K562 (cell line): ENCODE data around the gene CDK5R1. TPM values are rescaled to one million over a fixed set of nuclear protein-coding genes. Genes with fewer than 3 reads are reported as not detected.

Experiments
- ATAC-seq: fragments of 200-7000 bp; cut with Tn5 transposase; 3 replicates; pipeline ENCODE4 v1.9.1; 2020; ENCODE audit warnings: moderate library complexity
- BruUV-seq: library from RNA; stranded (reverse); fragments of 400-500 nt; replicated peaks from 2 replicates; lab custom pipeline; 2021; lab: Mats Ljungman, UMichigan
- CTCF ChIA-PET: fragments of 300-600 bp; formaldehyde crosslinking; extraction: SDS; loops from one replicate; lab custom pipeline; 2021; ENCODE audit warnings: low intra/inter-chr PET ratio; lab: Yijun Ruan, JAX
- POLR2A ChIA-PET: fragments of 300-600, 350-650 bp; sonication (Branson Sonifier 250); formaldehyde crosslinking; extraction: SDS; loops from one replicate; lab custom pipeline; 2021; ENCODE audit warnings: antibody characterized with exemption, inconsistent platforms; lab: Yijun Ruan, JAX
- DNase-seq, 4 experiments: peaks; one replicate each; pipeline versions ENCODE4 v3.0.0 to v3.0.0-alpha.2; 2011 to 2018; ENCODE audit warnings: low spot score in 3 of 4, mixed read lengths in 3 of 4; ENCODE audit errors: extremely low read depth in 1 of 4
- FAIRE-seq: peaks from 2 replicates; lab custom pipeline; 2011; peaks lifted over from hg19 to GRCh38; lab: Jason Lieb, UNC
- H2AFZ ChIP-seq: 2 replicates; pipeline ENCODE4 v1.6.0; 2011; ENCODE audit warnings: low read depth, low read length, control low read depth, inconsistent platforms
- H3K27ac ChIP-seq: fragments of 200-600 bp; 3 replicates; pipeline ENCODE4 v1.8.0; 2011; ENCODE audit warnings: low read depth, mild to moderate bottlenecking, control low read depth, inconsistent platforms, low read length, moderate library complexity, mixed read lengths; ENCODE audit errors: extremely low read depth
- H3K27me3 ChIP-seq, 2 experiments: fragments of 300-600 bp in 1 of 2; 2 replicates in 1 of 2; 3 replicates in 1 of 2; pipeline versions ENCODE4 v1.6.0 to v1.8.0; 2011; ENCODE audit warnings: inconsistent platforms in 2 of 2, low read length in 2 of 2, mild to moderate bottlenecking in 1 of 2, mixed read lengths in 1 of 2, moderate library complexity in 1 of 2; ENCODE audit not compliant: control insufficient read depth in 2 of 2, insufficient read depth in 2 of 2
- H3K36me3 ChIP-seq: fragments of 300-600 bp; 3 replicates; pipeline ENCODE4 v1.8.0; 2011; ENCODE audit warnings: mild to moderate bottlenecking, low read length, inconsistent platforms; ENCODE audit not compliant: control insufficient read depth, insufficient read depth
- H3K4me1 ChIP-seq, 2 experiments: fragments of 200-600 bp in 1 of 2; replicated peaks in 1 of 2; 2 replicates in 1 of 2; 3 replicates in 1 of 2; pipeline versions ENCODE4 v1.5.1 to v1.8.0; 2011; ENCODE audit warnings: inconsistent platforms in 2 of 2, low read length in 2 of 2, mild to moderate bottlenecking in 1 of 2, mixed read lengths in 1 of 2, moderate library complexity in 1 of 2; ENCODE audit not compliant: control insufficient read depth in 2 of 2, insufficient read depth in 2 of 2
- H3K4me2 ChIP-seq: 2 replicates; pipeline ENCODE4 v1.6.1; 2011; ENCODE audit warnings: low read length, control low read depth, inconsistent platforms, mixed read lengths; ENCODE audit not compliant: insufficient read depth
- H3K4me3 ChIP-seq: fragments of 200-600 bp; sonication (generic), shearing (Covaris generic); 2 replicates; pipeline ENCODE4 v1.5.1; 2016; ENCODE audit warnings: control low read depth, inconsistent platforms
- H3K79me2 ChIP-seq: fragments of 200-600 bp; 3 replicates; pipeline ENCODE4 v1.8.0; 2011; ENCODE audit warnings: low read length, inconsistent platforms; ENCODE audit not compliant: control insufficient read depth, insufficient read depth
- H3K9ac ChIP-seq, 2 experiments: 2 replicates each; pipeline versions ENCODE4 v1.6.0 to v1.6.1; 2011; ENCODE audit warnings: low read depth in 2 of 2, low read length in 2 of 2, control low read depth in 1 of 2, inconsistent platforms in 1 of 2, mild to moderate bottlenecking in 1 of 2, mixed read lengths in 1 of 2; ENCODE audit not compliant: insufficient read depth in 1 of 2
- H3K9me1 ChIP-seq: one replicate; pipeline ENCODE4 v1.6.0; 2011; ENCODE audit warnings: inconsistent platforms, mild to moderate bottlenecking, low read length, moderate library complexity; ENCODE audit not compliant: control insufficient read depth, insufficient read depth
- H3K9me3 ChIP-seq: replicated peaks from 2 replicates; pipeline ENCODE4 v1.5.1; 2011; ENCODE audit warnings: low read depth, low read length, inconsistent platforms; ENCODE audit not compliant: control insufficient read depth, insufficient read depth
- H4K20me1 ChIP-seq: replicated peaks from 2 replicates; pipeline ENCODE4 v1.6.1; 2011; ENCODE audit warnings: low read length, inconsistent platforms, mixed read lengths; ENCODE audit not compliant: control insufficient read depth, insufficient read depth
- BRF1 ChIP-seq: IDR thresholded peaks from 3 replicates; pipeline ENCODE4 v1.6.1; 2011; ENCODE audit warnings: borderline replicate concordance, mild to moderate bottlenecking; ENCODE audit not compliant: insufficient read length; ENCODE audit errors: extremely low read depth
- CBFB ChIP-seq: sonication (generic); formaldehyde crosslinking; IDR thresholded peaks from 2 replicates; pipeline ENCODE4 v1.4.0; 2020; ENCODE audit warnings: mild to moderate bottlenecking, missing genetic modification reagents
- CBX8 ChIP-seq: fragments of 200-600 bp; sonication (generic); IDR thresholded peaks from 2 replicates; pipeline ENCODE4 v1.6.1; 2012; ENCODE audit warnings: borderline replicate concordance, mixed run types, low read depth, mild to moderate bottlenecking, moderate library complexity, mixed read lengths, low read length, control low read depth, inconsistent platforms; ENCODE audit not compliant: poor library complexity, severe bottlenecking; ENCODE audit errors: extremely low read depth
- CCAR2 ChIP-seq: fragments of 200-400 bp; formaldehyde crosslinking; IDR thresholded peaks from 2 replicates; pipeline ENCODE4 v1.6.1; 2017; ENCODE audit warnings: mild to moderate bottlenecking, low read depth, low read length
- ETV1 ChIP-seq: fragments of 450-650 bp; conservative IDR thresholded peaks from 2 replicates; pipeline ENCODE4 v1.6.1; 2016; ENCODE audit warnings: missing genetic modification characterization, control low read depth, low read depth, missing compliant biosample characterization
- ILK ChIP-seq: fragments of 450-650 bp; IDR thresholded peaks from 2 replicates; pipeline ENCODE4 v1.6.1; 2016; ENCODE audit warnings: missing genetic modification characterization, low read depth, mild to moderate bottlenecking, missing compliant biosample characterization, moderate library complexity, borderline replicate concordance
- KLF6 ChIP-seq: fragments of 250-450 bp; sonication (Bioruptor Pico); IDR thresholded peaks from 2 replicates; pipeline ENCODE4 v1.4.0; 2020; ENCODE audit warnings: mild to moderate bottlenecking, moderate library complexity, borderline replicate concordance
- L3MBTL2 ChIP-seq: fragments of 450-650 bp; IDR thresholded peaks from 2 replicates; pipeline ENCODE4 v1.6.1; 2016; ENCODE audit warnings: mild to moderate bottlenecking, moderate library complexity
- LARP7 ChIP-seq: fragments of 450-650 bp; IDR thresholded peaks from 2 replicates; pipeline ENCODE4 v1.6.1; 2016
- MEIS2 ChIP-seq: fragments of 450-650 bp; IDR thresholded peaks from 2 replicates; pipeline ENCODE4 v1.6.1; 2014; ENCODE audit warnings: mild to moderate bottlenecking; ENCODE audit not compliant: partially characterized antibody
- NFYB ChIP-seq: IDR thresholded peaks from 2 replicates; pipeline ENCODE4 v1.6.1; 2011; ENCODE audit warnings: mild to moderate bottlenecking, moderate library complexity; ENCODE audit not compliant: insufficient read length; ENCODE audit errors: extremely low read depth
- PML ChIP-seq: IDR thresholded peaks from 2 replicates; pipeline ENCODE4 v1.6.1; 2012; ENCODE audit warnings: low read length, inconsistent platforms
- POLR2H ChIP-seq: IDR thresholded peaks from 2 replicates; pipeline ENCODE4 v1.6.1; 2016; ENCODE audit warnings: missing genetic modification characterization, low read depth, mild to moderate bottlenecking, control low read depth, missing compliant biosample characterization, moderate library complexity
- SP1 ChIP-seq: sonication (generic); formaldehyde crosslinking; IDR thresholded peaks from 2 replicates; pipeline ENCODE4 v1.8.1; 2022; ENCODE audit warnings: mild to moderate bottlenecking, missing genetic modification reagents
- TRIM28 ChIP-seq: fragments of 450-650 bp; IDR thresholded peaks from 2 replicates; pipeline ENCODE4 v1.6.1; 2017
- U2AF2 ChIP-seq: fragments of 200-400 bp; formaldehyde crosslinking; optimal IDR thresholded peaks from 2 replicates; pipeline ENCODE3; 2017; ENCODE audit warnings: low read depth, mild to moderate bottlenecking, low read length
- ZNF707 ChIP-seq: fragments of 250-450 bp; sonication (Bioruptor Pico); conservative IDR thresholded peaks from 2 replicates; pipeline ENCODE4 v1.8.0; 2022; ENCODE audit warnings: inconsistent platforms, mild to moderate bottlenecking, moderate library complexity
- ZNF785 ChIP-seq: fragments of 250-450 bp; sonication (Bioruptor Pico); IDR thresholded peaks from 2 replicates; pipeline ENCODE4 v1.4.0; 2020; ENCODE audit warnings: mild to moderate bottlenecking
- WGBS: fragments of 100-300 bp; shearing (Covaris generic); methylation state at CpG from one replicate; pipeline ENCODE4 v1.1.6; 2016; ENCODE audit warnings: low coverage, mixed read lengths; ENCODE audit not compliant: insufficient coverage; ENCODE audit errors: missing lambda C conversion rate; 5-methylcytosine and 5-hydroxymethylcytosine counted together
- in situ Hi-C: fragments of 300-500 bp; cut with MboI; formaldehyde crosslinking; loops from 4 replicates; pipeline ENCODE4 v1.15.0; 2018; ENCODE audit warnings: inconsistent platforms, mixed read lengths
- intact Hi-C: fragments of 100-400 bp; cut with micrococcal nuclease; formaldehyde crosslinking; loops from 2 replicates; pipeline ENCODE4 v1.14.2; 2022
- polyA plus RNA-seq, 8 experiments: library from polyadenylated mRNA; depleted of rRNA in 4 of 8; stranded (reverse) in 5 of 8; unstranded in 3 of 8; fragments of >200 nt; fragmentation: Nextera tagmentation in 2 of 8; fragmentation: Illumina TruSeq in 1 of 8; extraction: Ambion mirVana in 2 of 8; extraction: Trizol in 1 of 8; gene quantifications; 2 replicates each; pipeline versions ENCODE4 v1.2.1 to v1.2.3, GENCODE V29; 2011 to 2014; ENCODE audit warnings: inconsistent platforms in 1 of 8, missing spikeins in 1 of 8
- total RNA-seq, 7 experiments: library from RNA; depleted of rRNA in 6 of 7; stranded (reverse); fragments of >200 nt in 6 of 7; fragmentation: Illumina TruSeq in 2 of 7; extraction: Trizol in 2 of 7; gene quantifications; 2 replicates each; pipeline versions ENCODE4 v1.2.1 to v1.2.3, GENCODE V29; 2011 to 2021; ENCODE audit warnings: low replicate concordance in 1 of 7
- TF ChIP-seq, protein P1 (sequence below): sonication (generic); IDR thresholded peaks from 2 replicates; pipeline ENCODE4 v1.6.1; 2016

CDK5R1 gene
- total and polyA plus RNA-seq, 9 of the 15 experiments (the other 6 are each of a cell fraction or from before 2014, with no cell fraction given): 0.10 to 4.8 (median 2.3) TPM

DNA sequence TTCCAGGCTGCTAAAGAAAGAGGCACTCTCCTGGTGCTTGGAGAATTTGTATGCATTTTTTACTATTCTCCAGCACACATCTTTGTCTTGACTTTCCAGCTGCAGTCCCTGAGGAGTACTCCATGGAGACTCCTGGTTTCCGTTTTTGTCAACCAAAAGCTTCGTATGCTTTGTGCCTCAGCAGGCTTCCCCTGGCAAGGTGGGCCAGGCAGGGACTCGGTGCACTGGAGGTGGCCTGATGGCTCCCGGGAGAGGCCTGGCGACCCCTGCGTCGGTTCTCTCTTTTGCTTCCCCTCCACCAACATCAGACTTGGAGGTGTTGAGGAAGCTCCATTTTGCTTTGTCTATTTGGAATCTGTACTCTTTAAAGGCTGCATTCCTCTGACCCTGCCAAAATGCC lies 23.7 kb downstream of the CDK5R1 start:
- H3K36me3 ChIP-seq: no peaks in the 10 kb centered on the region
- BruUV-seq: no TSS peak
- H3K9me1 ChIP-seq: no peaks in the 10 kb centered on the region
- no peak overlapping the region for H3K27ac ChIP-seq
- POLR2A ChIA-PET: interaction anchor here (0.6 kb wide), 1 partner anchor 246 kb away, joined by 3 read pairs; no protein-coding TSS in a partner anchor
- no peaks in the 10 kb centered on the region for H3K27me3 ChIP-seq
- no peak overlapping the region for H2AFZ ChIP-seq
- H3K9me3 ChIP-seq: no peaks in the 10 kb centered on the region
- no peaks in the 10 kb centered on the region for H4K20me1 ChIP-seq
- WGBS: 57% methylated on average over 7 of the region's 7 CpGs
- CTCF ChIA-PET: no interaction called here
- in situ Hi-C loops: no loop called here
- no peaks in the 10 kb centered on the region for H3K79me2 ChIP-seq
- DNase-seq (no peak), FAIRE-seq (no peak), ATAC-seq (no peak)
- H3K4me2 ChIP-seq: no peak overlapping the region
- intact Hi-C loops: no loop called here
- no peak overlapping the region for H3K4me3 ChIP-seq
- no peak for TF ChIP-seq CBFB
- no peak for TF ChIP-seq KLF6
- TF ChIP-seq, protein P1, sequence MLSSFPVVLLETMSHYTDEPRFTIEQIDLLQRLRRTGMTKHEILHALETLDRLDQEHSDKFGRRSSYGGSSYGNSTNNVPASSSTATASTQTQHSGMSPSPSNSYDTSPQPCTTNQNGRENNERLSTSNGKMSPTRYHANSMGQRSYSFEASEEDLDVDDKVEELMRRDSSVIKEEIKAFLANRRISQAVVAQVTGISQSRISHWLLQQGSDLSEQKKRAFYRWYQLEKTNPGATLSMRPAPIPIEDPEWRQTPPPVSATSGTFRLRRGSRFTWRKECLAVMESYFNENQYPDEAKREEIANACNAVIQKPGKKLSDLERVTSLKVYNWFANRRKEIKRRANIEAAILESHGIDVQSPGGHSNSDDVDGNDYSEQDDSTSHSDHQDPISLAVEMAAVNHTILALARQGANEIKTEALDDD: no peak
- TF ChIP-seq L3MBTL2: no peak
- no peak for TF ChIP-seq MEIS2
- no peak for TF ChIP-seq ZNF785 (CRISPR knock-in tag)
- TF ChIP-seq BRF1: no peak
- no peak for TF ChIP-seq ZNF707 (CRISPR knock-in tag)
- TF ChIP-seq PML: no peak
- TF ChIP-seq TRIM28: no peak
- no peak for TF ChIP-seq SP1 (CRISPR knock-in tag)
- no peak for TF ChIP-seq CCAR2
- TF ChIP-seq ILK (tag): no peak
- TF ChIP-seq POLR2H (tag): no peak
- TF ChIP-seq NFYB: no peak
- TF ChIP-seq ETV1 (tag): no peak
- TF ChIP-seq U2AF2: no peak
- TF ChIP-seq CBX8: no peak
- TF ChIP-seq LARP7: no peak
- TF ChIP-seq, all 486 proteins: peak for 0
- Histone ChIP-seq H3K4me1 (no peaks in the 10 kb centered on the region), H3K9ac (no peak overlapping the region)
